GM21529 (cell line): ENCODE results near the gene DUSP28.

Source experiments
- ATAC-seq: cut with Tn5 transposase; IDR thresholded peaks from one replicate; pipeline ENCODE4 v1.9.1; 2021; ENCODE audit not compliant: unreplicated experiment

DUSP28 gene

GRCh38 chr2:240597054-240597418, 36.9 kb downstream of the DUSP28 start:
- ATAC-seq: no peak

GRCh38 chr2:240597419-240598181, 37.4 kb downstream of the DUSP28 start:
- no peak for ATAC-seq

- no peak for ATAC-seq
These were observed 38.3 kb downstream of the DUSP28 start for GRCh38 chr2:240598311-240598911.

- ATAC-seq: no peak
These were observed 39.0 kb downstream of the DUSP28 start for GRCh38 chr2:240599141-240599583.

- no peak for ATAC-seq
These were observed 40.3 kb downstream of the DUSP28 start for GRCh38 chr2:240600451-240600961.

- ATAC-seq: no peak
These were observed 41.1 kb downstream of the DUSP28 start for GRCh38 chr2:240601061-240601830.

GRCh38 chr2:240601831-240602160, 41.6 kb downstream of the DUSP28 start:
- no peak for ATAC-seq

GRCh38 chr2:240602266-240603050, 42.3 kb downstream of the DUSP28 start:
- no peak for ATAC-seq

- no peak for ATAC-seq
These were observed 43.1 kb downstream of the DUSP28 start for GRCh38 chr2:240603081-240603835.

GRCh38 chr2:240603846-240604245, 43.7 kb downstream of the DUSP28 start:
- no peak for ATAC-seq

GRCh38 chr2:240604291-240604938, 44.3 kb downstream of the DUSP28 start:
- no peak for ATAC-seq

GRCh38 chr2:240604939-240605716, 45.0 kb downstream of the DUSP28 start:
- ATAC-seq: no peak

GRCh38 chr2:240605867-240606743, 45.9 kb downstream of the DUSP28 start:
- ATAC-seq: no peak

- ATAC-seq: no peak
These were observed 51.5 kb downstream of the DUSP28 start for GRCh38 chr2:240611601-240612210.
